Measurements from ENCODE around the gene BRF1. TPM values are rescaled to one million over a fixed set of nuclear protein-coding genes. Genes with fewer than 3 reads are reported as not detected.
A peak's percentile ranks its signal among the peaks of the same experiment; 100 is the strongest.
"Not testable (repeated sequence)": the region's sequence is repeated elsewhere in the genome, so short reads cannot be mapped to it uniquely, and the experiment has no call there.

BRF1 gene
- total RNA-seq, 1 experiment from 2014 or later, result 25.0 TPM

DNA sequence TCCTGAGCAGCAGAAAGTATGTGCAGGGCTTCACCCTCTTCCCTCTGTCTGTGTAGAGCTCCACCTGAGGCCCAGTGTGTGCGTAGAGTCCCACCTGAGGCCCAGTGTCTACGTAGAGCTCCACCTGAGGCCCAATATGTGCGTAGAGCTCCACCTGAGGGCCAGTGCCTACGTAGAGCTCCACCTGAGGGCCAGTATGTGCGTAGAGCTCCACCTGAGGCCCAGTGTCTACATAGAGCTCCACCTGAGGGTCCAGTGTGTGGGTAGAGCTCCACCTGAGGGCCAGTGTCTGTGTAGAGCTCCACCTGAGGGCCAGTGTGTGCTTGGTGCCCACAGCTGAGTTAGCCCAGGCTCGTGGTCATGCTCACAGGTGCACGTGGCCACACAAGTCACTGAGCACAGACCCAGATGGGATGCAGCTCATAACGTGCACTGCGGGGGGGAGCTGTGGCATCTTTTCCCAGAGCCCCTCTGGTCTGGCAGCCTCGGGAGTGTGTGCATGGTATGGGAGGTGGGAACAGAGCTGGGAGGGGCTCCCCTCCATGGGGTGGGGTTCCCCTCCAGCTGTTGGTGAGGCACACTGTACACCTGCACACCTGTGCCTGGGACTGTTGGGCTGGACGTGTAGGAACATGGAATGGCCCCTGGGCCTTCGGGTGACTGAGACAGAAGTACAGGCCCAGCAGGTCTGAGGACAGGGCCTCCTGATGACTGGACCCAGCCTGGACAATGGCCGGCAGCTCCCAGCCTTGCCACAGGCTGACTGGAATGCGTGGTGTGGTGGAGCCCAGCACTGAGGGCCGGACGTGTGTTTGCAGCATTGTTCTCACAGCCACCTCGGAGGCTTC lies 33.8 kb upstream of the BRF1 start:
- no peaks in the 10 kb centered on the region for H3K27me3 ChIP-seq
- no peaks in the 10 kb centered on the region for H3K9me3 ChIP-seq
- DNase-seq, result no peak
- H3K36me3 ChIP-seq, result no peaks in the 10 kb centered on the region
- no peak overlapping the region for H3K4me3 ChIP-seq

DNA sequence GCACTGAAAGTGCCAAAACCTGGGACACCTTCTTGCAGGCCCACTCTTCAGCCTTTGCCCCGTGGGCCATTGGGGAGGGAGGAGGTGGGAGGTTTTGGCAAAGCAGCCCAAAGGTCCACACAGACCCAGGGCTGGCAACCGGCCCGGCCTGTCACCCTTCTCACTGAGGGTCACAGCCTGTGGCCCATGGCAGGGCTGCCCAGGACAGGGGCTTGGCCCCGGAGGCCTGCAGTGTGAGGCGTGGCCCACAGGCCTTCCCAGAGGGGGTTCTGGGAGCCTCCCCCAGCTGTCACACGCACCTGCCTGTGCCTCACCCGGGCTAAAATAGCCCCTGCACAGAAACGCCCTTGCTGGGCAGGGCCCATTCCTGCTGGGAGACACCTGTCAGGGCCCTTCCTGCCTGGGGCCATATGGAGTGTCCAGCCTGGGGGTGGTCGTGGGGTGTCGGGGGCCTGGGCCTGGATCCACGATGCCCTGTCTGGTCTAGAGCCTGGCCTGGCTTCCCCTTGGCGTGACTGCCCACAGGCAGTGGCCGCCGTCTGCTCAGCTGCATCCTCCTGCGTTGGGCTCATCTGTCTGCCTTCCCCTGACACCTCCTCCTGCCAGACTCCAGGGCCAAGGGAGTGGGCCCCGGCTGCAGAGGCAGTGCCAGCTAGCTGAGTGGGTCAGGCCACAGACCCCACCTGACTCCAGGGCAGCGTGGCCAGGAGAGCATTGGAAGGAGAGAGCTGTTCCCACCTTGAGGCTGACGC lies 33.0 kb upstream of the BRF1 start:
- Histone ChIP-seq H3K4me3 (no peak overlapping the region), H3K9me3 (no peaks in the 10 kb centered on the region), H3K36me3 (no peaks in the 10 kb centered on the region), H3K27me3 (no peaks in the 10 kb centered on the region)
- DNase-seq, result no peak

DNA sequence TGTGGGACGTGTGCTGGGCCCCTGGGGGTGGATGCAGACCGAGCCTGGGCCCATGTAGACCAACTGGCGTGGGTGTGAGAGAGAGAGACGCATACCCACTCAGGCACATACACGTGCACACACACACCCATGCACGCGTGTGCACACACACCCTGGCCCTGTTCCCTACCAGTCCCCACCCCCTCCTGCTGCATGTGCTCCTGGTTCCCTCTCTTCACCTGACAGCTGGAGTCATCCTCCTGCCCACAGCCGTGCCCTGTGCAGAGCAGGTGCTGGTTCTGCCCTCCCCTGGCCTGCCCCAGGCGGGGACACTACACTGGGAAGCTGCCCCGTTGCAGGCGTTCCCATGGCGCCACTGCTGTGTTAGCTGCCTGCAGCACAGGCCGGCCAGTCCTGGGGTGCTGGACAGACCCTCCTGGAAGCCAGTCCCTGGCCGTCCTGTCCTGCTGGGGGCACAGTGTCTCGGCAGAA lies 32.3 kb upstream of the BRF1 start:
- DNase-seq, result no peak
- H3K27me3 ChIP-seq, result no peaks in the 10 kb centered on the region
- H3K4me3 ChIP-seq, result no peak overlapping the region
- no peaks in the 10 kb centered on the region for H3K9me3 ChIP-seq
- no peaks in the 10 kb centered on the region for H3K36me3 ChIP-seq

DNA sequence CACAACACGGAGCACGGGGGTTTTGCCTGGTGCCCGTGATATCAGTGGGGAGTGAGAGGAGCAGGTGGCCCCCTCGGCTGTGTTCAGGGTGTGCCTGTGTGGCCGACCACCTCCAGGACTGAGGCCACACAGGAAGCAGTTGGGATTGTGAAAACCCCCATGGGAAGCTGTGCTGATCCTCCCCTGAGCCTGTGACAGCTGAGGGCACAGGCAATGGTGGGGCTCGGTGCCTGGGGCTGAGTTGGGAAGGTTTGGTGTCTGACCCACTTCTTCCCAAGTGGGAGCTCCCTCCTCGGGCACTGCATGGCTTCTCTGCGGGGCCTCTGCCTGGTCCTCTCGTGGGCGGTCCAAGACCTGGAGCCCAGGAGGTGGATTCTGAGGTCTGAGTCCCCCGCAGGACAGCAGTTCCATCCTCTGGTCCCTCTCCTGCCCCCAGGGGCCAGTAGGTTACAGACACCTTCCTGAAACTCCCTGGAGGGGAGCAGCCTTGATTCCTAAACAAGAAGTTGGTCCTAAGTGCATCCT lies 31.6 kb upstream of the BRF1 start:
- no peaks in the 10 kb centered on the region for H3K36me3 ChIP-seq
- no peaks in the 10 kb centered on the region for H3K9me3 ChIP-seq
- no peaks in the 10 kb centered on the region for H3K27me3 ChIP-seq
- no peak overlapping the region for H3K4me3 ChIP-seq
- no peak for DNase-seq

DNA sequence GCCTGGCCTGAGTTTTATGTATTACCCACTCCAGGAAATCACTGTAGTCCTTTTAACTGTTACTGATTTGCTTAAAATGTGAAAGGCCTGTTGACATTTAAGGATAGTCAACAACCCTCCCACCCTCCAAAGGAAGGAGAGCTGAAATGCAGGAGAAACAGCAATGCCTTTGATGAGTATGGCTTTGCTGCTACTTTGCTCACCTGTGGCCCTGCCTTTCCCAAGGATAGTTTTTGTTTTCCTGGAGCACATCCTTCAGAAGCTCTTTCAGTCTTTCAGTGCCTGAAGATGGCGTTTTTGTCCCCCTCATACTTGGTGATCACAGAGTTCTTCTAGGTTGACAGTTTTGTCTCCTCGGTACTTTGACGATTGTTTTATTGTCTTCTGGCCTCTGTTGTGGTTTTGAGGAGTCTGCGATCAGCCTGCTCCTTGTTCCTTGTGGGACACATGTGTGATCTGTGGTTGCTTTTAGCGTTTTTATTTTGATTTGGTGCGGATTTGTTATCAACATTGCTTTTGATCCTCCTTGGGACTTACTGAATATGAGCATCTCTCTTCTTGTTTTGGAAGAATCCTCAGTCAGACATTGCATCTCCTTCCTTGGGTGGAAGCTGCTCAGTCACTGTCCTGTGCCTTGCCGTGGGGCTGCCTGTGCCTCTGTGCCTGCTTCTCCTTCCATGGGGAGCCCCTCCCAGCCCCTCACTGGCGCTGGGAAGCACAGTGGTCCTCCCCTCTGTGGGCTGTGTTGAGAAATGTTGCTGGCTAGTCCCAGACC lies 31.0 kb upstream of the BRF1 start:
- Histone ChIP-seq H3K36me3 (no peaks in the 10 kb centered on the region), H3K9me3 (no peaks in the 10 kb centered on the region), H3K27me3 (no peaks in the 10 kb centered on the region), H3K4me3 (no peak overlapping the region)
- no peak for DNase-seq

DNA sequence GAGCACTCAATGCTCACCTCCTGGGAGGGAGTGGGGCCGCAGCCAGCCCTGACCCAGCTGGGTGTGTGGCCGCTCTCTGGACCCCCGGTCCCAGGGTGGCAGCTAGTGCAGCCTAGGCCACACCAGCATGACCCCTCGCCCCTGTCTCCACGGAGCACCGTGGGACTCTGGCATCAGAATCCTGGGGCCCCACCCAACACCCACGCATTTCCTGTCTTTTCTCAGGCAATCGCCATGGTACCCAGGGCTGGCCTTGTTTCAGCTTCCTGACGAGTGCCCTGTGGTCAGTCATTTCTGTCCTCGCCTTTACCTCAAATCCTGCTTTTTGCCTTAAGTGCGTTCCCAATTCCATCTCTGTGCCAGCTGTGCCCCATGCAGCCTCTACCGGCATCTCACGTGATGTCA lies 29.7 kb upstream of the BRF1 start:
- Histone ChIP-seq H3K27me3 (no peaks in the 10 kb centered on the region), H3K36me3 (no peaks in the 10 kb centered on the region), H3K4me3 (no peak overlapping the region), H3K9me3 (no peaks in the 10 kb centered on the region)
- peak; percentile 74 for DNase-seq

DNA sequence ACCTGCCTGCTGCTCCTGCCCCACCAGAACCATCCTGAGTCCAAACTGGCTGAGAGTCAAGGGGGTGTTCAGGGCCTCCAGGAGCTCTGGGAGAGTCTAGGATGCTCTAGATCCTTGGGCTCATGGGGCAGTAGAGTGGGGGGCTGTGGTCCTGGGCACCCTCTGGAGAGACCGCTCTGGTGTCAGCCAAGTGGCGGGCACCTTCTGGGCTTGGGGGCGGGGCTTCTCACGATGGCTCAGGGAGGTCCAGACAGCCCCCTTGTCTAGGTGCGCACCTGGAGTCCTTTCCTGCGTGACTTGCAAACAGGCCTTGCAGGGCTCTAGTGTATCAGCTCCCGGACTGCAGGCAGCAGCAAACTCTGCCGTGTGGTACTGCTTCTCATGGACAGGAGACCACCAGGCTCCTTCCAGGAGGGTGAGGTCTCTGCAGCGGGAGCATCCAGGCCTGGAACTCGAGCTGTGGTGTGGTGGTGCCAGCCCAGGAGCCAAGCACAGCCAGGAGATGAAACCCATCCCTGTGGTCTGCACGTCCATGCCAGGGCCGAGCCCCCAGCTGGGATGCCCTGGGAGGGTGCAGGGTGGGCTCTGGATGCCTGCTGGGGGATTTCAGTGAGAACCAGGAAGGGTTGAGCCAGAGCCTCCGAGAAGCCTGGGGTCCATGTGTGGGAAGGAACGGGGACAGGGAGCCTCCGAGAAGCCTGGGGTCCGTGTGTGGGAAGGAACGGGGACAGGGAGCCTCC lies 28.8 kb upstream of the BRF1 start:
- no peak for DNase-seq
- Histone ChIP-seq H3K36me3 (no peaks in the 10 kb centered on the region), H3K4me3 (no peak overlapping the region), H3K27me3 (no peaks in the 10 kb centered on the region), H3K9me3 (no peaks in the 10 kb centered on the region)

DNA sequence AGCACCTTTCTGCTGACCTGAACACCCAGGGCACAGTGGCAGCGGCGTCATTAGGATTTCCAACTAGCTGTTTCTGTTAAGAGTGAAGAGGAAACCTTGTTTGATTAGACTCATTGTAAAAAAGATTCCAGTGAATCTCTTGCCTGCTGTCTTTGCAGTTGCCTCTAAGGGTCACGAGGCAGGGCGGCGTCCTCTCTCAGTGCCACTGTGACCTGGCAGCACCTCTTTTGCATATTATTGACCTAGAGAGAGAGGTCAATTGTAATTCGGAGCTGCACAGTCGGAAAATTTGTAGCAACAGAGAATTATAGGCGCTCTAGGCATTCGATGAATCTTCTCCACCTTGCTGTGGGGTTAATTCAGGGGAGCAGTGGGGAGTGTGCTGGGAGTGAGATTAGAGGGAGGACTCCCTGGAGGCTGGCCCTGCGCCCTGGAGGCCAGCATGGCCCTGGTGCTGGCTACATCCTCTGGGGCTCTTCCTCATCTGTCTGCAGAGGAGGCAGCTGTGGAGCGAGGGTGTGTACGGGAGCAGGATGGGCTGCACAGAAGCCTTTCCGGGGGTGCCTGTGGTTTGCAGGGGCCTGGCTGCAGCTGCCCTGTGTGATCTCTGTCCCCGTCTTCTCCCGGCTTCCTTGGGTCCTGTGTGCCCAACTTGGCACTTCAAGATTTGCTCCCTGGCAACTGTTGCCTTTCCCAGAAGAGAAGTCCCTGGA lies 28.0 kb upstream of the BRF1 start:
- no peak for DNase-seq
- no peaks in the 10 kb centered on the region for H3K27me3 ChIP-seq
- H3K36me3 ChIP-seq, result no peaks in the 10 kb centered on the region
- H3K9me3 ChIP-seq, result no peaks in the 10 kb centered on the region
- no peak overlapping the region for H3K4me3 ChIP-seq

DNA sequence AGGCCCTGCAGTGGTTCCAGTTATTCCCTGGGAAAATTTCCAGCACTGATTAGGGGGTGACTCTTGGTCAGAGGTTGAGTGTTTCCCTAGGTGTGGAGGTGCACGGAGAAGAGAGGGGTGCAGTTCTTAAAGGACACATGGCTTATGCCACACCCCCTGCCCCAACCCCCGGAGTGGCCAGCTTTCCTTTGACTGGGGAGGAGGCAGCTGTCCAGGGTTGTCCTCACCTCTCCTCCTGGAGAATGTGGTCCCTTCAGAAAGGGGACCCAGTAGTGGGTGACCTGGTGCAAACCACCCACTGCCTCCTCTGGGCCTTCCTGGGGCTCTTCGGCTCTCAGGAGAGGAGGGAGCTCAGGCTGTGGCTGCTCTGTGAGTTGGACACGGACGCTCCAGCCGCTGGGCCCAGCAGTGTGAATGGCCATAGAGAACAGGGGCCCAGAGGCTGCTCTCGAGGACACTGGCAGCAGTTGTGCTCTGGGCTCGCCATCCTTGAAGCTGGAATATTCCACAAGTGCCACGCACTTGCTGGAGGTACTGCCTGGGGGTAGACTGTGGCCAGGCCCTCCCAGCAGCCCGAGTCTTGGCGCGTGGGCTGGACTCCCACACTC lies 27.4 kb upstream of the BRF1 start:
- Histone ChIP-seq H3K36me3 (no peaks in the 10 kb centered on the region), H3K27me3 (no peaks in the 10 kb centered on the region), H3K9me3 (no peaks in the 10 kb centered on the region), H3K4me3 (no peak overlapping the region)
- no peak for DNase-seq

DNA sequence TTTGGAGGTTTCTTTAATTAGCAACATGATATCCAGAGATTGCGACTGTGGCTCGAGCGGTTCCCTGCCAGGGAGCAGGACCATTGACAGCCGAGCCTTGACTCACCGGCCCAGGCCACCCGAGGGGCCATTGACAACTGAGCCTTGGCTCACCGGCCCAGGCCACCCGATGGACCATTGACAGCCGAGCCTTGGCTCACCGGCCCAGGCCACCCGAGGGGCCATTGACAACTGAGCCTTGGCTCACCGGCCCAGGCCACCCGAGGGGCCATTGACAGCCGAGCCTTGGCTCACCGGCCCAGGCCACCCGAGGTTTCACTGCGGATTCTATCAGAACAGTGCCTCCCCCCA lies 26.9 kb upstream of the BRF1 start:
- not testable (repeated sequence) for H3K27me3 ChIP-seq, H3K36me3 ChIP-seq, H3K4me3 ChIP-seq, DNase-seq, H3K9me3 ChIP-seq

DNA sequence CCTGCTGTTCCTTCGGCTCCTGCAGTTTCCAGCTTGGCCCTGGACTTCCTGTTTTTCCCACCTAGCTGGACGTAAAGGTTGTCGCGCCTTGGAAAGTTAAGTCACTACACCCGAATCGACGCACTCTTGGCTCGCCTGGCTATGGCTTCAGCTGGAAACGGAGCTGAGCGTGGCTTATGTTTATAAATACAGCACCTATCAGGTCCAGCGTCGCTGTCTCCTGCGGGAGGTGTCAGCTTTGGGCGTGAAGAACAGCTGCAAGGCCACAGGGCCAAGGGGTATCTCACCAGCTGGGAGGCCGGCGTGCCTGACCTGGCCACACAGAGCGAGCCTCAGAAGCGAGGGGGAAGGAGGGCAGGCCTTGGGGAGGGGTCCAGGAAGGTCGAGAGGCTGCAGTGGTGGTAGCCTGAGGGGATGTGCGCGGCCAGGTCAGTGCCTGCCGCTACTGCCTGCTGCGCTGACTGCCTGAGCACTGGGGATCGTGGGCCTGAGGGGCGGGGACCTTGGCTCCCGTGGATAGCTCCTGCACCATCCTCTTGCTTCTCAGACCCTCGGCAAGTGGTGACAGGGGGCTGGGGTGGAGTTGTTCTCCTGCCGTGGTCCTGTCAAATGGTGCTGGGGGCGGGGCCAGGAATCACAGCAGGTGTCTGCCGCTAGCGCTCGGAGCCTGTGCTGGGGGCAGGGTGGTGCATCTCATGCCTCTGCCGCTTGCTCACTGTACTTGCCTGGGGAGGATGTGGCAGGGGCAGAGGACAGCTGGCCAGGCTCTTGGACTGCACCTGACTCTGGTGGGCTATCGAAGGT lies 26.3 kb upstream of the BRF1 start:
- no peak for DNase-seq

DNA sequence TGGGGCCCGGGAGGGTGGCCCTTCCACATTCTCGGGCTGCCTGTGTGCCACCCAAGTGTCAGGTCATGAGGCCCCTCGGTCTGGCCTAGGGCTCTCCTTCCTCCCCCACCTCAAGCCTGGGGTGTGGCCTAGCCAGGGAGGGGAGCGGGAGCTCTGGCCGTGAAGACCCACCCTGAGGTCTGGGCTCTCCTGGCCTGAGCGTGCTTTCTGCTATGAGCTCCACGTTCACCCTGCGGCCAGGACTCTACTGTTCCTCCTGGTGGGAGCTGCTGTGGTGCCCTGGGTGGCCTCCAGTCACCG lies 25.7 kb upstream of the BRF1 start:
- no peaks in the 10 kb centered on the region for H3K27me3 ChIP-seq
- no peaks in the 10 kb centered on the region for H3K36me3 ChIP-seq
- DNase-seq, result no peak
- no peak overlapping the region for H3K4me3 ChIP-seq
- H3K9me3 ChIP-seq, result no peaks in the 10 kb centered on the region

More for the DNA sequence above, 26.3 kb upstream of the BRF1 start:
- Histone ChIP-seq H3K9me3 (no peaks in the 10 kb centered on the region), H3K4me3 (no peak overlapping the region), H3K27me3 (no peaks in the 10 kb centered on the region), H3K36me3 (no peaks in the 10 kb centered on the region)

DNA sequence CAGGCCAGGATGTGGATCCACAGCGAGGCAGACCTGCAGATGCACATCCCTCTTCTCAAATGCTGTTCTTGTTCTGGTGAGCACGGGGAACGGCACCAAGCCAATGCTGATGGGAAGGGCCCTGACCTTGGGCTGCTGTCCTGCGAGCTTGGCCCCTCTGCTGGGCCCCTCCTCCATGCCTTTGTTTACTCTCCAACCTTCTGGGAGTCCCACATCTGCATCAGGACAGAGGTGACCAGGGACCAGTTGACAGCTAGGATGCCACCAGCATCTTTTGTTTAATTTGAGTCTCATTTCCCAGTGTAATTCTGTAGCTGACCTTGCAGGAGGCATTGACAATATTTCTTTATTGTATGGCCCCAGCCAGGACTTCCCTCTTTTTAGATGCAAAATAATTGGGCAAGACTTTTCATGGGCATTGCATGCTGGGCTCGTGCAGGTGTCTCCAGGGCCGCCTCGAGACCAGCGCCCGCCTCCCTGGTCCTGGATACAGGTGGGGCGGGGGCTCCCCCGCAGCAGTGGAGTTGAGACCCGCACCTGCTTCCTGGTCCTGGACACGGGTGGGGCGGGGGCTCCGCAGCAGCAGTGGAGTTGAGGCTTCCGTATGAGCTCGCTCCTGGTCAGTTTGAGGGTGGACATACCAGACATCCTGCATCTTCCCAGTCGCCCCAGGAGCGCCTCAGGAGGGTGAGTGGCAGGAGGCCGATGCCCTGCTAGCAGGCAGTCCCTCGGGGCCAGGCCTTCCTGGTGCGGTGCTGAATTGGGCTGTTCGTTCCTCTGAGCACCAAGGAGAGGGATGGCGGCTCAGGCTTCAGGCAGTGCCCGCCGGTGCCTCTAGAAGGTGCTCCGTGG lies 25.1 kb upstream of the BRF1 start:
- Histone ChIP-seq H3K4me3 (no peak overlapping the region), H3K27me3 (no peaks in the 10 kb centered on the region), H3K36me3 (no peaks in the 10 kb centered on the region), H3K9me3 (no peaks in the 10 kb centered on the region)
- no peak for DNase-seq

DNA sequence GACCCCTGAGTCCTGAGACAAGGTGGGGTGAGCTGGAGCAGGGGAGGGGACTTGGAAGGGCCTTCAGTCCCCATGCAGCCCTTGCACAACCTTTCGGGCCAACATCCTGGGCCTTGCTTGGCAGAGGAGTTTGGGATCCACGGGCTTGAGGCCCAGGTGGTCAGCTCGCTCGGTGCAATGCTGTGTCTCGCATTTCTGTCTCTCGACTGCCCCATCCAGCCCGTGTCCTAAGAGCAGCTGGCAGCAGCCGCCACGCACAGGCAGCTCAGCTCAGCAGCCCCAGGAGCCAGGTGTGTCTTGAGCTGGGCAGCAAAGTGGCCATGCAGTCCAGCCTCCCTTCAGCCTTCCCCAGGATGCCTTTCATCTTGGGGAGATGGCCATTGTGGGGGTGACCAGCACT lies 24.5 kb upstream of the BRF1 start:
- Histone ChIP-seq H3K36me3 (no peaks in the 10 kb centered on the region), H3K9me3 (no peaks in the 10 kb centered on the region), H3K27me3 (no peaks in the 10 kb centered on the region), H3K4me3 (no peak overlapping the region)
- no peak for DNase-seq
